ENCODE results near the gene USP9Y. TPM values are rescaled to one million over a fixed set of nuclear protein-coding genes. Genes with fewer than 3 reads are reported as not detected.

The USP9Y gene
- total RNA-seq, 1 experiment from 2014 or later = not detected

GRCh38 chrY:12744091-12744490 is 43.1 kb downstream of the USP9Y start:
- Histone ChIP-seq H3K27ac (ENCODE audit: low read depth, low read length, poor library complexity, severe bottlenecking) (no peak overlapping the region), H3K36me3 (ENCODE audit: insufficient read depth, low read length, poor library complexity, severe bottlenecking) (no peaks in the 10 kb centered on the region), H3K9me3 (ENCODE audit: low read depth, low read length, poor library complexity, severe bottlenecking) (no peaks in the 10 kb centered on the region), H3K4me1 (ENCODE audit: insufficient read depth, low read length, poor library complexity, severe bottlenecking) (no peaks in the 10 kb centered on the region), H3K4me3 (ENCODE audit: low read depth, low read length, poor library complexity, severe bottlenecking) (no peak overlapping the region), H3K27me3 (replicated peaks; ENCODE audit: insufficient read depth, low read depth, low read length, poor library complexity) (no peaks in the 10 kb centered on the region)
- BruUV-seq (replicated peaks) = no TSS peak
- DNase-seq (ENCODE audit: low spot score) = no peak
- intact Hi-C loops (cut with micrococcal nuclease; ENCODE audit: unreplicated experiment) = no loop called here
- CTCF ChIA-PET = no interaction called here
- TF ChIP-seq EZH2 (IDR thresholded peaks at IDR 0.05; ENCODE audit: borderline replicate concordance, low read depth, low read length, poor library complexity, severe bottlenecking) (no peak), CTCF (conservative IDR thresholded peaks at IDR 0.05; ENCODE audit: low read depth, low read length) (no peak)
- POLR2A ChIA-PET (ENCODE audit: low non-redundant PET) = no interaction called here

- CTCF ChIA-PET = no interaction called here
- Histone ChIP-seq H3K9me3 (ENCODE audit: low read depth, low read length, poor library complexity, severe bottlenecking) (no peaks in the 10 kb centered on the region), H3K36me3 (ENCODE audit: insufficient read depth, low read length, poor library complexity, severe bottlenecking) (no peaks in the 10 kb centered on the region), H3K4me3 (ENCODE audit: low read depth, low read length, poor library complexity, severe bottlenecking) (no peak overlapping the region), H3K27ac (ENCODE audit: low read depth, low read length, poor library complexity, severe bottlenecking) (no peak overlapping the region), H3K4me1 (ENCODE audit: insufficient read depth, low read length, poor library complexity, severe bottlenecking) (no peaks in the 10 kb centered on the region), H3K27me3 (replicated peaks; ENCODE audit: insufficient read depth, low read depth, low read length, poor library complexity) (no peaks in the 10 kb centered on the region)
- intact Hi-C loops (cut with micrococcal nuclease; ENCODE audit: unreplicated experiment) = no loop called here
- BruUV-seq (replicated peaks) = no TSS peak
- DNase-seq (ENCODE audit: low spot score) = no peak
- TF ChIP-seq CTCF (conservative IDR thresholded peaks at IDR 0.05; ENCODE audit: low read depth, low read length) (no peak), EZH2 (IDR thresholded peaks at IDR 0.05; ENCODE audit: borderline replicate concordance, low read depth, low read length, poor library complexity, severe bottlenecking) (no peak)
- POLR2A ChIA-PET (ENCODE audit: low non-redundant PET) = no interaction called here
Measured at GRCh38 chrY:12749293-12749692, 48.3 kb downstream of the USP9Y start.

GRCh38 chrY:12752856-12753255 is 51.8 kb downstream of the USP9Y start:
- Histone ChIP-seq H3K4me1 (ENCODE audit: insufficient read depth, low read length, poor library complexity, severe bottlenecking) (no peaks in the 10 kb centered on the region), H3K9me3 (ENCODE audit: low read depth, low read length, poor library complexity, severe bottlenecking) (no peaks in the 10 kb centered on the region), H3K4me3 (ENCODE audit: low read depth, low read length, poor library complexity, severe bottlenecking) (no peak overlapping the region), H3K36me3 (ENCODE audit: insufficient read depth, low read length, poor library complexity, severe bottlenecking) (no peaks in the 10 kb centered on the region), H3K27ac (ENCODE audit: low read depth, low read length, poor library complexity, severe bottlenecking) (no peak overlapping the region), H3K27me3 (replicated peaks; ENCODE audit: insufficient read depth, low read depth, low read length, poor library complexity) (no peaks in the 10 kb centered on the region)
- ChIA-PET POLR2A (ENCODE audit: low non-redundant PET) (no interaction called here), CTCF (no interaction called here)
- TF ChIP-seq EZH2 (IDR thresholded peaks at IDR 0.05; ENCODE audit: borderline replicate concordance, low read depth, low read length, poor library complexity, severe bottlenecking) (no peak), CTCF (conservative IDR thresholded peaks at IDR 0.05; ENCODE audit: low read depth, low read length) (no peak)
- no peak for DNase-seq (ENCODE audit: low spot score)
- intact Hi-C loops (cut with micrococcal nuclease; ENCODE audit: unreplicated experiment) = no loop called here
- BruUV-seq (replicated peaks) = no TSS peak
